ENCODE measurements around the gene NALCN.

- TF ChIP-seq POLR2A (IDR thresholded peaks at IDR 0.05) (no peak), CTCF (IDR thresholded peaks at IDR 0.05) (no peak)
Measured at GRCh38 chr13:101157261-101157660, 259.0 kb downstream of the NALCN start.

Measured in esophagus squamous epithelium (tissue), 4 donors.